Naive thymus-derived CD4-positive, alpha-beta T cell (primary cell): ENCODE results near the gene PELI2. TPM values are rescaled to one million over a fixed set of nuclear protein-coding genes. Genes with fewer than 3 reads are reported as not detected.

ENCODE experiments used
- ATAC-seq: fragments of 150-1000 bp; cut with Tn5 transposase; 2 replicates; pipeline ENCODE4 v1.10.0; 2021; ENCODE audit warnings: mild to moderate bottlenecking, moderate library complexity
- CTCF ChIA-PET: fragments of 350-600 bp; sonication (Branson Sonifier 250); formaldehyde crosslinking; loops from one replicate; lab custom pipeline; 2021; ENCODE audit warnings: antibody characterized with exemption; lab: Charles Lee
- POLR2A ChIA-PET: fragments of 350-600 bp; sonication (Branson Sonifier 250); formaldehyde crosslinking; loops from one replicate; lab custom pipeline; 2021; ENCODE audit warnings: antibody characterized with exemption, inconsistent platforms; lab: Charles Lee
- DNase-seq, 9 donors: peaks; one replicate each; pipeline versions ENCODE4 v3.0.0 to v3.0.0-alpha.2; 2020 to 2022; ENCODE audit warnings: mixed read lengths in 1 of 9
- H3K27ac ChIP-seq: one replicate; pipeline ENCODE4 v1.7.0; 2013; ENCODE audit warnings: mild to moderate bottlenecking, low read depth, low read length, moderate library complexity
- H3K27me3 ChIP-seq, 2 donors: one replicate each; pipeline ENCODE4 v1.7.0; 2013; ENCODE audit warnings: low read length in 2 of 2, mild to moderate bottlenecking in 2 of 2, moderate library complexity in 2 of 2; ENCODE audit not compliant: control insufficient read depth in 2 of 2, insufficient read depth in 2 of 2
- H3K36me3 ChIP-seq, 3 experiments: 1 replicate in 2 of 3; 2 replicates in 1 of 3; pipeline ENCODE4 v1.7.0; 2013; ENCODE audit warnings: low read length in 3 of 3, mild to moderate bottlenecking in 3 of 3, moderate library complexity in 1 of 3; ENCODE audit not compliant: insufficient read depth in 3 of 3, control insufficient read depth in 2 of 3
- H3K4me1 ChIP-seq, 2 donors: one replicate each; pipeline ENCODE4 v1.7.0; 2013; ENCODE audit warnings: low read length in 2 of 2, mild to moderate bottlenecking in 2 of 2, moderate library complexity in 1 of 2; ENCODE audit not compliant: control insufficient read depth in 2 of 2, insufficient read depth in 2 of 2
- H3K4me3 ChIP-seq: 2 replicates; pipeline ENCODE4 v1.7.0; 2013; ENCODE audit warnings: mild to moderate bottlenecking, low read length
- H3K9me3 ChIP-seq, 3 experiments: 1 replicate in 2 of 3; 2 replicates in 1 of 3; pipeline ENCODE4 v1.7.0; 2013; ENCODE audit warnings: low read length in 3 of 3; ENCODE audit not compliant: control insufficient read depth in 2 of 3
- H3K27ac Mint-ChIP-seq, 9 donors: one replicate each; pipeline ENCODE4 v1.8.0; 2020 to 2022; ENCODE audit warnings: mixed read lengths in 9 of 9, mild to moderate bottlenecking in 8 of 9, moderate library complexity in 5 of 9, inconsistent platforms in 2 of 9
- H3K27me3 Mint-ChIP-seq, 5 donors: one replicate each; pipeline ENCODE4 v1.8.0; 2021 to 2022; ENCODE audit warnings: mixed read lengths in 5 of 5, mild to moderate bottlenecking in 1 of 5
- H3K36me3 Mint-ChIP-seq, 5 donors: one replicate each; pipeline ENCODE4 v1.8.0; 2020 to 2022; ENCODE audit warnings: mixed read lengths in 5 of 5, mild to moderate bottlenecking in 3 of 5, inconsistent platforms in 1 of 5
- H3K4me1 Mint-ChIP-seq, 7 donors: one replicate each; pipeline ENCODE4 v1.8.0; 2020 to 2022; ENCODE audit warnings: mixed read lengths in 7 of 7, mild to moderate bottlenecking in 3 of 7, inconsistent platforms in 1 of 7
- H3K4me3 Mint-ChIP-seq, 10 donors: one replicate each; pipeline ENCODE4 v1.8.0; 2020 to 2022; ENCODE audit warnings: mild to moderate bottlenecking in 10 of 10, mixed read lengths in 10 of 10, moderate library complexity in 6 of 10, inconsistent platforms in 2 of 10
- H3K9me3 Mint-ChIP-seq, 11 donors: one replicate each; pipeline ENCODE4 v1.8.0; 2020 to 2022; ENCODE audit warnings: mixed read lengths in 11 of 11, mild to moderate bottlenecking in 4 of 11, inconsistent platforms in 1 of 11, moderate library complexity in 1 of 11
- intact Hi-C, 2 donors: fragments of 100-400 bp; cut with micrococcal nuclease; formaldehyde crosslinking; loops; one replicate each; pipeline ENCODE4 v1.15.1; 2023
- polyA plus RNA-seq, 2 donors: library from polyadenylated mRNA; unstranded; fragments of 300-500 nt; fragmentation: Illumina TruSeq; gene quantifications; one replicate each; pipeline ENCODE4 v1.2.3, GENCODE V29; 2021
- total RNA-seq, 6 experiments: library from RNA in 5 of 6; stranded (reverse) in 5 of 6; gene quantifications; 1 replicate in 5 of 6; 2 replicates in 1 of 6; pipeline ENCODE4 v1.2.3 and lab custom pipeline; 2021 to 2026

The PELI2 gene
- total and polyA plus RNA-seq, 7 experiments from 2014 or later = 1.7 to 24.7 (median 11.3) TPM

- ChIA-PET POLR2A (interaction anchor here (0.7 kb wide), 1 partner anchor 1614 kb away, joined by 3 read pairs; no protein-coding TSS in a partner anchor), CTCF (no interaction called here)
- peak overlapping the region in 1 of 9 donors; percentile 45 for H3K27ac Mint-ChIP-seq
- ATAC-seq = no peak
- H3K27me3 ChIP-seq = peaks cover 0 to 4% of the 10 kb centered on the region in 2 donors
- peaks cover 0 to 39% (median 0%) of the 10 kb centered on the region in 5 donors for H3K27me3 Mint-ChIP-seq
- DNase-seq = no peak
- intact Hi-C loops = no loop called here
- H3K4me1 ChIP-seq = peaks cover 11 to 16% of the 10 kb centered on the region in 2 donors
- no peaks in the 10 kb centered on the region for H3K9me3 Mint-ChIP-seq
- peaks cover 0 to 6% (median 0%) of the 10 kb centered on the region in 5 donors for H3K36me3 Mint-ChIP-seq
- no peak overlapping the region for H3K4me3 Mint-ChIP-seq
- no peak overlapping the region for H3K27ac ChIP-seq
- H3K36me3 ChIP-seq = no peaks in the 10 kb centered on the region
- no peak overlapping the region for H3K4me3 ChIP-seq
- H3K9me3 ChIP-seq = no peaks in the 10 kb centered on the region
- H3K4me1 Mint-ChIP-seq = peaks cover 23 to 65% (median 50%) of the 10 kb centered on the region in 7 donors
Observed at GRCh38 chr14:56122301-56122700, 4.1 kb downstream of the PELI2 start.

GRCh38 chr14:56124327-56124726 lies 6.1 kb downstream of the PELI2 start:
- Mint-ChIP-seq H3K4me3 (peak overlapping the region in 1 of 10 donors; percentile 58), H3K9me3 (peaks cover 0 to 3% (median 0%) of the 10 kb centered on the region in 11 donors), H3K27me3 (peaks cover 0 to 36% (median 0%) of the 10 kb centered on the region in 5 donors), H3K27ac (no peak overlapping the region), H3K4me1 (peaks cover 23 to 70% (median 52%) of the 10 kb centered on the region in 7 donors), H3K36me3 (peaks cover 0 to 6% (median 0%) of the 10 kb centered on the region in 5 donors)
- no peaks in the 10 kb centered on the region for H3K9me3 ChIP-seq
- H3K27me3 ChIP-seq = peaks cover 0 to 4% of the 10 kb centered on the region in 2 donors
- ChIA-PET POLR2A (no interaction called here), CTCF (no interaction called here)
- ATAC-seq = no peak
- H3K4me1 ChIP-seq = peaks cover 11 to 13% of the 10 kb centered on the region in 2 donors
- H3K36me3 ChIP-seq = no peaks in the 10 kb centered on the region
- no peak overlapping the region for H3K4me3 ChIP-seq
- no peak for DNase-seq
- intact Hi-C loops = no loop called here
- H3K27ac ChIP-seq = no peak overlapping the region

GRCh38 chr14:56125772-56126636 lies 7.8 kb downstream of the PELI2 start:
- no peak overlapping the region for H3K4me3 Mint-ChIP-seq
- H3K4me1 ChIP-seq = peaks cover 0 to 4% of the 10 kb centered on the region in 2 donors
- CTCF ChIA-PET = no interaction called here
- intact Hi-C loops = loop anchor here in 1 of 2 donors (2.0 kb wide), 1 partner anchor 15 kb away; no protein-coding TSS in a partner anchor
- no peak overlapping the region for H3K27ac Mint-ChIP-seq
- no peak for DNase-seq
- H3K9me3 ChIP-seq = no peaks in the 10 kb centered on the region
- H3K4me1 Mint-ChIP-seq = peaks cover 12 to 67% (median 46%) of the 10 kb centered on the region in 7 donors
- POLR2A ChIA-PET = no interaction called here
- H3K9me3 Mint-ChIP-seq = peaks cover 0 to 3% (median 0%) of the 10 kb centered on the region in 11 donors
- H3K27ac ChIP-seq = no peak overlapping the region
- no peak overlapping the region for H3K4me3 ChIP-seq
- H3K27me3 Mint-ChIP-seq = peaks cover 0 to 19% (median 0%) of the 10 kb centered on the region in 5 donors
- no peak for ATAC-seq
- H3K36me3 ChIP-seq = no peaks in the 10 kb centered on the region
- peaks cover 0 to 2% (median 0%) of the 10 kb centered on the region in 5 donors for H3K36me3 Mint-ChIP-seq
- H3K27me3 ChIP-seq = peaks cover 0 to 4% of the 10 kb centered on the region in 2 donors

- peaks cover 0 to 14% (median 0%) of the 10 kb centered on the region in 5 donors for H3K27me3 Mint-ChIP-seq
- intact Hi-C loops = loop anchor here in 1 of 2 donors (2.0 kb wide), 1 partner anchor 14 kb away; no protein-coding TSS in a partner anchor
Observed at GRCh38 chr14:56126637-56126913, 8.4 kb downstream of the PELI2 start.

GRCh38 chr14:56127156-56127555 lies 8.9 kb downstream of the PELI2 start:
- intact Hi-C loops = loop anchor here in 1 of 2 donors (2.0 kb wide), 1 partner anchor 14 kb away; no protein-coding TSS in a partner anchor
- no peak overlapping the region for H3K4me3 ChIP-seq
- ATAC-seq (no peak), DNase-seq (no peak)
- peaks cover 11 to 68% (median 46%) of the 10 kb centered on the region in 7 donors for H3K4me1 Mint-ChIP-seq
- peaks cover 0 to 10% (median 0%) of the 10 kb centered on the region in 5 donors for H3K27me3 Mint-ChIP-seq
- H3K36me3 Mint-ChIP-seq = no peaks in the 10 kb centered on the region
- peaks cover 0 to 3% (median 0%) of the 10 kb centered on the region in 11 donors for H3K9me3 Mint-ChIP-seq
- peaks cover 0 to 4% of the 10 kb centered on the region in 2 donors for H3K4me1 ChIP-seq
- H3K9me3 ChIP-seq = no peaks in the 10 kb centered on the region
- H3K27ac Mint-ChIP-seq = no peak overlapping the region
- peak overlapping the region in 1 of 10 donors; percentile 12 for H3K4me3 Mint-ChIP-seq
- H3K36me3 ChIP-seq = no peaks in the 10 kb centered on the region
- ChIA-PET POLR2A (interaction anchor here (0.7 kb wide), 1 partner anchor 1405 kb away, joined by 3 read pairs; no protein-coding TSS in a partner anchor), CTCF (no interaction called here)
- H3K27me3 ChIP-seq = no peaks in the 10 kb centered on the region
- no peak overlapping the region for H3K27ac ChIP-seq

More at GRCh38 chr14:56126637-56126913, 8.4 kb downstream of the PELI2 start:
- no peak overlapping the region for H3K4me3 Mint-ChIP-seq
- H3K4me1 Mint-ChIP-seq = peaks cover 13 to 67% (median 46%) of the 10 kb centered on the region in 7 donors
- H3K36me3 Mint-ChIP-seq = peaks cover 0 to 2% (median 0%) of the 10 kb centered on the region in 5 donors
- Histone ChIP-seq H3K4me1 (peaks cover 0 to 4% of the 10 kb centered on the region in 2 donors), H3K9me3 (no peaks in the 10 kb centered on the region), H3K36me3 (no peaks in the 10 kb centered on the region), H3K27me3 (no peaks in the 10 kb centered on the region), H3K4me3 (no peak overlapping the region), H3K27ac (no peak overlapping the region)
- CTCF ChIA-PET = no interaction called here
- DNase-seq (no peak), ATAC-seq (no peak)
- peaks cover 0 to 3% (median 0%) of the 10 kb centered on the region in 11 donors for H3K9me3 Mint-ChIP-seq
- no peak overlapping the region for H3K27ac Mint-ChIP-seq
- POLR2A ChIA-PET = no interaction called here

- Histone ChIP-seq H3K9me3 (no peaks in the 10 kb centered on the region), H3K4me1 (peaks cover 0 to 4% of the 10 kb centered on the region in 2 donors), H3K36me3 (no peaks in the 10 kb centered on the region), H3K4me3 (no peak overlapping the region), H3K27ac (no peak overlapping the region), H3K27me3 (no peaks in the 10 kb centered on the region)
- H3K27ac Mint-ChIP-seq = no peak overlapping the region
- no peak for DNase-seq
- H3K36me3 Mint-ChIP-seq = peaks cover 0 to 4% (median 0%) of the 10 kb centered on the region in 5 donors
- intact Hi-C loops = no loop called here
- peaks cover 0 to 3% (median 0%) of the 10 kb centered on the region in 11 donors for H3K9me3 Mint-ChIP-seq
- CTCF ChIA-PET = no interaction called here
- POLR2A ChIA-PET = no interaction called here
- peaks cover 9 to 72% (median 46%) of the 10 kb centered on the region in 7 donors for H3K4me1 Mint-ChIP-seq
- H3K4me3 Mint-ChIP-seq = peak overlapping the region in 1 of 10 donors; percentile 17
- ATAC-seq = no peak
- H3K27me3 Mint-ChIP-seq = peaks cover 0 to 15% (median 0%) of the 10 kb centered on the region in 5 donors
Observed at GRCh38 chr14:56129092-56129491, 10.9 kb downstream of the PELI2 start.
